GM21423 (cell line): Measurements from ENCODE around the gene MED27.

Source experiments
- ATAC-seq: cut with Tn5 transposase; IDR thresholded peaks from one replicate; pipeline ENCODE4 v1.9.1; 2021; ENCODE audit warnings: mild to moderate bottlenecking, moderate library complexity; ENCODE audit not compliant: unreplicated experiment

The MED27 gene

DNA sequence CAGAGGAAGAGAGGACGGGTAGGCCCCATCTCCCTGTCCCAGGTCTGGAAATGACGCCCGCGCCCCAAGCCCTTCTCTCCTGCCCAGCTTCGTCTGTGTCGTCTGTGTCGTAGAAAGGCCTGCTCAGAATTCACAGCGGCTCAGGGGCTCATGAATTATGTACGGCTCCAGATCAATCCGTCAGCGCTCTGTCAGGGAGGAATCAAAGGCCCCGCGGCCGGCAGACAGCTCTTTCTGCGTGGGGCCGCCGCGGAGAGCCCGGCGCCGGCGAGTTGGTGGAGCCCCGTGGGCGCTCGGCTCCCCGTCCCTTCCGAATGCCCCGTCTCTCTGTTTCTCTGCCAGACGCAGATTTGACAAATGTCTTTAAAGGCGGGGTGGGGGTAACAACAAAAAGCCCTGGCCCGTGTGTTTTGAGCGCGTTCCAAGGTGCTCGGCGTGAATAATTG, 255.9 kb downstream of the MED27 start:
- ATAC-seq: no peak

DNA sequence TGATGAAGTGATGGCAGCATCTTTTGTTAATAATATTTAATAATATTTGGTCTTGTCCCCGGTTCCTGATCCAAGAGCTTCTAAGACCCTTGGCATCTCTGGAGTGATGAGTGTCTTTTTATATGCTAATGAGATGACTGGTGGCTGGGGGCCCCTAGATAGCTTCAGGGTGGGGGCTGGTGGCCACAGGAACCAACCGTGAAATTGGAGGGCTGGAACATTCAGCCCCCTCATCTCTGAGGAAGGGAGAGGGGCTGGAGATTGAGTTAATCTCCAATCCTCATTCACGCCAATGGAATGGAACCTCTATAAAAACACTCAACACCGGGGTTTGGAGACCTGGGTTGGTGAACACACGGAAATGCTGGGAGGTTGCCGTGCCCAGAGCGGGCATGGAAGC, 261.6 kb downstream of the MED27 start:
- ATAC-seq: no peak

DNA sequence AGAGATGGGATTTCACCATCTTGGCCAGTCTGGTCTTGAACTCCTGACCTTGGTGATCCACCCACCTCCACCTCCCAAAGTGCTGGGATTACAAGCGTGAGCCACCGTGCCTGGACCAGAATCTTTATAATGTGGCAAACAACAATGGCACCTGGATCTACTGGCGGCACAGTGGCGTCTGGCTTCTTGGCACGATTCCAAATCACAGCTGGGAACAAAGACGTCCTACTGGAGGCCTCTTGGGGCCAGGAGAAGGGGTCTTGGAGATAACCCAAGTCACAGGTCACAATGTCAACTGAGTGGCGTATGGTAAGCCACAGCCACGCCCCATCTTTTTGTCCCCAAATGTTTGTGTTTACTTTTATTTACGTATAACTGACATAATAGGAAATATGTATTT, 262.0 kb downstream of the MED27 start:
- no peak for ATAC-seq

DNA sequence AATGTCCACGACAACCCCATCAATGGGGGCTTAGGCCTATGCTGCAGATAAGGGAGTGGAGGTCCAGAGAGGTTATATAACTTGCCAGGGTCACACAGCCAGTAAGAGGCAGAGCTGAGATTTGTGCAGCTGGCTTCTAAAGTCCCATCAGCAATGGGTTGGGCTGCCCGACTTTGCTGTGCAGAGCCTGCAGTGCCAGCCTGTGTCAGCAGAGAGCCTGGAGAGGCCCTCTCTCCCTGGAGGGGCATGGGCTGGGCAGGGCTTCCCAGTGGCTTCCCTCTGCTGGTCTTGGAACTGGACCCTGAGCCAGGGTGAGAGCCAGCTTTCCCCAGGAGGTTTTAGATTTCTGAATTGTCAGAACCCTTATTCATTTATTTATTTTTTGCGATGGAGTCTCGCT, 262.6 kb downstream of the MED27 start:
- no peak for ATAC-seq

DNA sequence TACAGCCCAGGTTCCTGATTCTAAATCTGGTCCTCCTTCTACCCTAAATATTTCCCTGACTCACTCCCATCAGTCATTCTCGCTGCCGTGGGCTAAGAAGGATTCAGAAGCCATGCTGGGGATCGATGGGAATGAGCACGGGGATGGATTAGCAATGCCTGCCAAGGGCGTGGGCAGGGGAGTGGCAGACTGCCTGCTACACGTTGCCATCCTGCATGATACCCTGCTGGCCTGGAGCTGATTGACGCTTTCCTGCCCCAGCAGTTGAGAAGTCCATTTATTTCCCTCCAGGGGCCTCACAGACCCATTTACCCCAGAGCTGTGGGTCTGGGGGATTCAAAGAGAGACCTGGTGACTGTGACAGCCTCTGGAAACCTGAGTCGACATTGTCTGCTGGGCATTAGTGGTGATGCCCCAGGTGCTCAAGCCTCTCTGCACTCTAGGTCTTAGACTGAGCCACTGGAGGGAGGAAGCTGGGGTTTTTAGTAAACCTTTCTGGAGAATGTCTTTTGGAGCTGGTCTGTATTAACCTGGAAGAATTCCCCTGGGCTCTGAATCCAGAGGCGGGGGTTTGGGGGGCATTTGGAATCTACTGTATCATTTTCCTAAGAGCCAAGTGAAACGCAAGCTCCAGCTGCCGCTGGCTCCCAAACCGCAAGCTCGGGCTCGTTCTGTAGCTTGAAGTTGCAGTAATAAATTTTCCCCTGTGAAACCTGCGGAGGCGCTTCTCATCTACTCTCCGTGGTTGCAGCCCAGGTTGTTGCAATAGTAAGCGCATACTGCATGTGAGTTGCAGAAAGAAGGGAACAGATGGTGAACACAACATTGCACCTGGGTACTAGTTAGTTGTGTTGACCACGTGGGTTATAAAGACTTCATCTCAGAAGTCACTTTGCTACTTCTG, 263.4 kb downstream of the MED27 start:
- no peak for ATAC-seq

DNA sequence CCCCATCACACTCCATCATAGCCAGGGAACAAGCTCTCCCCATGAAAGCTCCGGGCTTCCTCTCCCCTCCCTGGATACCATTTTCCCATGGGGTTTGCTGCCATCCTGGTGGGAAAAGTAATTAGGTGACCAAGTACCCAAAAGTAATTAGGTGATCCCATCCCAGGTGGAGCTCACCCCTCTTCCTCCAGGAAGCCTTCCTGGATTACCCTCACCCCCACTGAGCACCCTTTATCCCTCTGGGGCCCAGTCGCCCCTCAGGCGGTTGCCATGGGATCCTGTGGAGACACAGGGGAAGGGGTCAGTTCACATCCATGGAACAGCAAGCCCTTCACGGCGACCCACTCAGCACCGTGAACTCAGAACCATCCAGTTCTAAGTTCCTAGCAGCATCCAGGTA, 265.0 kb downstream of the MED27 start:
- no peak for ATAC-seq

DNA sequence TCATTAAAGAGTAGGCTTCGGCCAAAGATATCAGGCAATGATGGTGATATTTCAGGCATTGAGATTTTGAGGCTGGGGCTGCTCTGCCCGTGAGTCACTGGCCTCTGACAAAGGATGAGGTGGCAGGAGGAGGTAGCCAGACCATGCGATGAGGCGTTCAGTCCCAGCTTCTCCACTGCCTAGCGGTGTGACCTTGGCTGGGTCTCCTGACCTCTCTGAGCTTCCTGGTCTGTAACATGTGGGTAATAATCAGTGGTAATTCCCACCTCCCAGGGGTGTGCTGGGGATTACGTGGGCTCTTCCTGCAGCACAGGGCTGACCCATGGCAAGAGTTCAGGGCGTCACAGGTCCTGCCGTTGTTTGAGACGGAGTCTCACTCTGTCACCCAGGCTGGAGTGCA, 266.6 kb downstream of the MED27 start:
- ATAC-seq: no peak

DNA sequence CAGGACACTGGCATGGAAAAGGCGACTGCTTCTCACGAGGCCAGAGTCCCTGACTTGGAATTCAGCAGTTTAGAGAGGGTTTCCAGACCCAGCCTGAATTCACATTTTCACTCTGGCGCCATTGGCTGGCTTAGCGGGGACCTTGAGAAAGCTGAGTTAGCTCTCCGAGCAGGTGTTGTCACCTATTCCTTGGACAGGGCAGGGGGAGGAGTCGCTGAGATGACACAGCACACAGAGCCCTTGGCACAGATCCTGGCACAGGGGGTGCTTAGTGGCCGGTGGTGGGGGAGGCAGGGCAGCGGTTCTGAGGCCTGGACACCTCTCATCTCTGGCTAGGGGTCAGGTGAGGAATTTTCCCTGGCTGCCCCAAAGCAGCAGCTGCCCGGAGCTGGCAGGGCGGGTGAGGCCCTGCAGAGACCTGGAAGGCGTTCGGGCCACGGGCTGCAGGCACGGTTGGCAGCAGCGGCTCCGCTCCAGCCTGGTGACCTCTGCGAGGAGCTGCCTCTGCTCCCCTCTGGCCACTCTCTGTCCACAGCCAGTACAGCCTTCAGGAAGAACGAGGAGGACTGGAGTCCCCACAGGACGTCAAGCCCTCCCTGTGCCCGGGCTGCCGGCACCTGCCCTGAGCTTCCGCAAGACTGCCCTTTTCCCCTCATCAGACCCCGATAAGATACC, 267.4 kb downstream of the MED27 start:
- ATAC-seq: no peak

DNA sequence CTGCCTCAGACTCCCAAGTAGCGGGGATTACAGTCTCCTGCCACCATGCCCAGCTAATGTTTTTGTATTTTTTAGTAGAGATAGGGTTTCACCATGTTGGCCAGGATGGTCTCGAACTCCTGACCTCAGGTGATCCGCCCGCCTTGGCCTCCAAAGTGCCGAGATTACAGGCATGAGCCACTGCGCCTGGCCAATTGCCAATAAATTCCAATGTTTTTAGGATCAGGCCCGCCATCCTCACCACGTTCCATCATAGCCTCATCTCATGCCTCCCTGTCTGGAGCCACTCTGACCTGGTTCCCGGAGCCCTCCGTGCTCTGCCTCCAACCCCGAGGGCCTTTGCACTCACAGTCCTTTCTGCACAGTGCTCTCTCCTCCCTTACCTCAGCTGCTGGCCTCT, 268.3 kb downstream of the MED27 start:
- ATAC-seq: no peak

DNA sequence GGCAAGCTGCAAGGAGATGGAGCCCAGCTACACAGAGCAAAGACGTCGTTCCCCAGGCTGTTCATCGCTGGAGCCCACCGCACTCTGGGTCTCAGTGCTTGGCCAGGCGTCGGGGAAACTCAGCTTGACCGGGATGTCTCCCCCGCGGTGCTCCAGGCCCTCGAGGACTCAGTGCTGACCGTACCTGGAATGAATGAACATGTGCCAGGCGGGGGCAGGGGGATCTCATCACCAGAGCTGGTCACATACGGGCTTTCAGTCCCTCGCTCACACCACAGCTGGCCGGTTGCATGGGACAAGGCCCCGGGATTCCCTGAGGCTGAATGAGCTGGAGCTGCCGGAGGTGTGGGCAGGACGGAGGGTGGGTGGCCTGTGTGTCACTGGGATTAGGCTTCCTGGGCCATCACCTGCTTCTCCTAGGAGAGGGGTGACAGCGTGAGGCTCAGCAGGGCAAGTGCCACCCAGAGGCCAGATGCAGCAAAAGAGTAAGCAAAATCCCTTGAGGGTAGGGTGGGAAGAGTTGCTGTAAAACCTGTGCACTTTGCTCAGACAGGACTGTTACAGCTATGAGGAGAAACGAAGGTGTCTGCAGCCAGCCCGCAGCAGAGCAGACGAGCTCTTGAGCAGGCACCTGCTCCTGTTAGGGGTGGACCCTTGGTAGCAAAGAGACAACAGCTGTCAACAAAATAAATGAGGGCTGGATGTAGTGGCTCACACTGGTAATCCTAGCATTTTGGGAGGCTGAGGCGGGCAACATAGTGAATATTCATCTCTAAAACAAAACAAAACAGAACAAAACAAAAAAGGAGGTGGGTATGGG, 269.1 kb downstream of the MED27 start:
- no peak for ATAC-seq
